HEK293T (cell line): ENCODE measurements around the gene GPR150.

Experiments
- CTCF ChIA-PET: fragments of 350-600 bp; formaldehyde crosslinking; extraction: SDS; loops from one replicate; lab custom pipeline; 2021; ENCODE audit warnings: antibody characterized with exemption, inconsistent platforms; lab: Yijun Ruan, JAX
- POLR2A ChIA-PET: fragments of 350-600 bp; formaldehyde crosslinking; extraction: SDS; loops from one replicate; lab custom pipeline; 2020; ENCODE audit warnings: antibody characterized with exemption, inconsistent platforms; lab: Yijun Ruan, JAX
- DNase-seq: peaks from one replicate; pipeline ENCODE4 v3.0.0; 2012; ENCODE audit warnings: mixed read lengths; ENCODE audit errors: extremely low spot score
- ARNT ChIP-seq: fragments of 450-650 bp; IDR thresholded peaks from 2 replicates; pipeline ENCODE4 v1.6.1; 2017; ENCODE audit warnings: mild to moderate bottlenecking
- BHLHE40 ChIP-seq: fragments of 450-650 bp; IDR thresholded peaks from 2 replicates; pipeline ENCODE4 v1.6.1; 2016; ENCODE audit warnings: mild to moderate bottlenecking, moderate library complexity, borderline replicate concordance
- CTBP1 ChIP-seq: fragments of 450-650 bp; IDR thresholded peaks from 2 replicates; pipeline ENCODE4 v1.6.1; 2016; ENCODE audit warnings: borderline replicate concordance
- ELF4 ChIP-seq: fragments of 450-650 bp; IDR thresholded peaks from 2 replicates; pipeline ENCODE4 v1.6.1; 2017; ENCODE audit warnings: antibody characterized with exemption
- FOXA1 ChIP-seq: fragments of 450-650 bp; IDR thresholded peaks from 2 replicates; pipeline ENCODE4 v1.6.1; 2016; ENCODE audit warnings: mild to moderate bottlenecking
- FOXK2 ChIP-seq: fragments of 450-650 bp; IDR thresholded peaks from 2 replicates; pipeline ENCODE4 v1.6.1; 2016; ENCODE audit warnings: mild to moderate bottlenecking
- FOXM1 ChIP-seq: fragments of 450-650 bp; IDR thresholded peaks from 2 replicates; pipeline ENCODE4 v1.6.1; 2017; ENCODE audit warnings: mild to moderate bottlenecking, borderline replicate concordance
- HDGF ChIP-seq: fragments of 450-650 bp; IDR thresholded peaks from 2 replicates; pipeline ENCODE4 v1.6.1; 2017; ENCODE audit warnings: antibody characterized with exemption, borderline replicate concordance
- L3MBTL2 ChIP-seq: fragments of 450-650 bp; conservative IDR thresholded peaks from 2 replicates; pipeline ENCODE4 v1.6.1; 2016; ENCODE audit warnings: mild to moderate bottlenecking
- LEF1 ChIP-seq: fragments of 450-650 bp; IDR thresholded peaks from 2 replicates; pipeline ENCODE4 v1.6.1; 2017; ENCODE audit warnings: mild to moderate bottlenecking, borderline replicate concordance
- NFRKB ChIP-seq: fragments of 450-650 bp; IDR thresholded peaks from 2 replicates; pipeline ENCODE4 v1.6.1; 2016; ENCODE audit warnings: mild to moderate bottlenecking, moderate library complexity
- SP1 ChIP-seq: fragments of 450-650 bp; IDR thresholded peaks from 2 replicates; pipeline ENCODE4 v1.6.1; 2017
- SUZ12 ChIP-seq: fragments of 450-650 bp; IDR thresholded peaks from 2 replicates; pipeline ENCODE4 v1.6.1; 2016; ENCODE audit warnings: mild to moderate bottlenecking
- TARDBP ChIP-seq: fragments of 450-650 bp; IDR thresholded peaks from 2 replicates; pipeline ENCODE4 v1.6.1; 2016
- ZNF384 ChIP-seq: fragments of 450-650 bp; IDR thresholded peaks from 2 replicates; pipeline ENCODE4 v1.6.1; 2016
- TF ChIP-seq, protein P1 (sequence below): fragments of 450-650 bp; IDR thresholded peaks from 2 replicates; pipeline ENCODE4 v1.6.1; 2016

Gene GPR150

GRCh38 chr5:95615164-95615467 is 4.8 kb upstream of the GPR150 start:
- no peak for DNase-seq
- TF ChIP-seq FOXA1 (no peak), LEF1 (no peak), ELF4 (no peak), L3MBTL2 (no peak), SUZ12 (no peak), ZNF384 (no peak), FOXM1 (no peak), HDGF (no peak), ARNT (no peak), SP1 (no peak), NFRKB (no peak), CTBP1 (no peak), TARDBP (no peak), FOXK2 (no peak), BHLHE40 (no peak)
- TF ChIP-seq, protein P1, sequence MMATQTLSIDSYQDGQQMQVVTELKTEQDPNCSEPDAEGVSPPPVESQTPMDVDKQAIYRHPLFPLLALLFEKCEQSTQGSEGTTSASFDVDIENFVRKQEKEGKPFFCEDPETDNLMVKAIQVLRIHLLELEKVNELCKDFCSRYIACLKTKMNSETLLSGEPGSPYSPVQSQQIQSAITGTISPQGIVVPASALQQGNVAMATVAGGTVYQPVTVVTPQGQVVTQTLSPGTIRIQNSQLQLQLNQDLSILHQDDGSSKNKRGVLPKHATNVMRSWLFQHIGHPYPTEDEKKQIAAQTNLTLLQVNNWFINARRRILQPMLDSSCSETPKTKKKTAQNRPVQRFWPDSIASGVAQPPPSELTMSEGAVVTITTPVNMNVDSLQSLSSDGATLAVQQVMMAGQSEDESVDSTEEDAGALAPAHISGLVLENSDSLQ: no peak
- ChIA-PET CTCF (interaction anchor here (0.6 kb wide), 1 partner anchor 30 kb away, joined by 4 read pairs; no protein-coding TSS in a partner anchor), POLR2A (no interaction called here)

DNA sequence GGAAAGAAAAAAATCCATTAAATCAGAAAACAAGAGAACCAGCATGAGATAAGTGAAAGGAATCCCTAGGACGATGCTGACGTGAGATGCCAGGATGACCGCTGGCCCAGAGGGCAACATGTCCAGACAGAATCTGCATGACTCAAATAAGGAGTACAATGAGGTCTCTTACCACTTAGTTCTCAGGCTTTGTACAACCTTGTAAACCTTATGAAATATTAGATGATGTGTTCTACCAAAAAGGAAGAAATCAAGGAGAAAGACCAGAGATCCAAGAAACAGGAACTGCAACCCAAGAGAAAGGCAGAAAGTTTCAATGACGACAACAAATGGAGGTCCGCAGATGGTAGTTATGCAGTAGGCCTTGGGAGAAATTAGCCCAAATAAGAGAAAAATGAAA is 2.8 kb upstream of the GPR150 start:
- TF ChIP-seq TARDBP: no peak
- TF ChIP-seq CTBP1: no peak
- no peak for TF ChIP-seq SUZ12
- no peak for TF ChIP-seq FOXM1
- TF ChIP-seq BHLHE40: no peak
- TF ChIP-seq NFRKB: no peak
- TF ChIP-seq SP1: no peak
- TF ChIP-seq LEF1: no peak
- TF ChIP-seq, protein P1: no peak
- CTCF ChIA-PET: no interaction called here
- no peak for DNase-seq
- POLR2A ChIA-PET: no interaction called here

DNA sequence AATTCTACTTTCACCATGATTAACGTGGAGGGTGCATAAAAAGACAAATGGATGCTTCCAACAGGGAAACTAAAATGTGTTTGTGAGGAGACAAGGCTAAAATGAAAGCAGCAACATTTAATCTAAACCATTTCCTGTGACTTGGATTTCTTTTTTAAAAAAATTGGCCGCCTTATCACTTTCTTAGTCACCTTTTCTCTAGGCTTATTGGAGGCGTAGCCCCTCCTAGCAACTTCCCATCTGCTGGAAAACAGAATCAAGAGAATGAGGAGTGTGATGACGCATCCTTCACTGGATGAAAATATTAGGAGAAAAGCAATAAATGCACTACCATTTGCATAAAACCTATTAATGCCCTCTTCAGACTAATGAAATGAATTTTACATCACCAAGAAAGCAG is 791 bp upstream of the GPR150 start:
- ChIA-PET POLR2A (no interaction called here), CTCF (no interaction called here)
- TF ChIP-seq SP1: no peak
- no peak for TF ChIP-seq TARDBP
- TF ChIP-seq ARNT: no peak
- TF ChIP-seq SUZ12: no peak
- no peak for TF ChIP-seq L3MBTL2
- TF ChIP-seq FOXA1: no peak
- no peak for TF ChIP-seq ELF4
- no peak for TF ChIP-seq CTBP1
- no peak for TF ChIP-seq NFRKB
- TF ChIP-seq BHLHE40: no peak
- TF ChIP-seq HDGF: no peak
- TF ChIP-seq LEF1: no peak
- no peak for TF ChIP-seq FOXM1
- no peak for TF ChIP-seq FOXK2
- TF ChIP-seq, protein P1: no peak
- TF ChIP-seq ZNF384: no peak
- DNase-seq: no peak

- TF ChIP-seq SUZ12 (no peak), FOXK2 (no peak), FOXM1 (no peak), BHLHE40 (no peak), CTBP1 (no peak), L3MBTL2 (no peak), TARDBP (no peak), LEF1 (no peak), FOXA1 (no peak), ARNT (no peak), SP1 (no peak), ZNF384 (no peak), HDGF (no peak), NFRKB (no peak), ELF4 (no peak)
- TF ChIP-seq, protein P1: no peak
- POLR2A ChIA-PET: no interaction called here
- CTCF ChIA-PET: no interaction called here
- no peak for DNase-seq
Measured at GRCh38 chr5:95619514-95620029, 315 bp upstream of the GPR150 start.

GRCh38 chr5:95620870-95621838 is 1.3 kb downstream of the GPR150 start:
- ChIA-PET CTCF (no interaction called here), POLR2A (no interaction called here)
- TF ChIP-seq FOXK2 (no peak), SUZ12 (no peak), LEF1 (no peak), L3MBTL2 (no peak), FOXM1 (no peak), TARDBP (no peak), ARNT (no peak), CTBP1 (no peak), HDGF (no peak), SP1 (no peak), FOXA1 (no peak)
- TF ChIP-seq, protein P1: no peak
- no peak for DNase-seq
